SK-N-SH treated with all-trans-retinoic acid at 6 μM for 48 hours (cell line): ENCODE data around the gene MEOX1.

Experiments
- ATAC-seq: fragments of 200-7000 bp; cut with Tn5 transposase; 3 replicates; pipeline ENCODE4 v1.9.1; 2020; ENCODE audit warnings: mild to moderate bottlenecking, moderate library complexity
- ARNTL ChIP-seq: fragments of 450-650 bp; formaldehyde crosslinking; IDR thresholded peaks from 2 replicates; pipeline ENCODE4 v1.5.0; 2020; ENCODE audit warnings: low read depth, mild to moderate bottlenecking, moderate library complexity, borderline replicate concordance
- CSDC2 ChIP-seq: fragments of 250-450 bp; sonication (Bioruptor Pico); IDR thresholded peaks from 2 replicates; pipeline ENCODE4 v1.5.0; 2020; ENCODE audit warnings: mild to moderate bottlenecking, moderate library complexity
- ESRRG ChIP-seq: fragments of 250-450 bp; sonication (Bioruptor Pico); IDR thresholded peaks from 2 replicates; pipeline ENCODE4 v1.6.1; 2021; ENCODE audit warnings: mild to moderate bottlenecking
- GLIS3 ChIP-seq: fragments of 250-450 bp; sonication (Bioruptor Pico); IDR thresholded peaks from 2 replicates; pipeline ENCODE4 v1.5.0; 2020; ENCODE audit warnings: mild to moderate bottlenecking, moderate library complexity
- ISL1 ChIP-seq: fragments of 250-450 bp; sonication (Bioruptor Pico); IDR thresholded peaks from 2 replicates; pipeline ENCODE4 v2.1.2; 2022; ENCODE audit warnings: mild to moderate bottlenecking, moderate library complexity
- PPARA ChIP-seq: fragments of 250-450 bp; sonication (Bioruptor Pico); IDR thresholded peaks from 2 replicates; pipeline ENCODE4 v1.5.0; 2020; ENCODE audit warnings: mild to moderate bottlenecking, borderline replicate concordance
- RARB ChIP-seq: fragments of 250-450 bp; sonication (Bioruptor Pico); IDR thresholded peaks from 2 replicates; pipeline ENCODE4 v1.8.0; 2021; ENCODE audit warnings: mild to moderate bottlenecking, moderate library complexity
- SNAI2 ChIP-seq: fragments of 250-450 bp; sonication (Bioruptor Pico); IDR thresholded peaks from 2 replicates; pipeline ENCODE4 v1.5.0; 2020; ENCODE audit warnings: mild to moderate bottlenecking, moderate library complexity
- TOX ChIP-seq: fragments of 250-450 bp; sonication (Bioruptor Pico); IDR thresholded peaks from 2 replicates; pipeline ENCODE4 v1.8.0; 2021; ENCODE audit warnings: mild to moderate bottlenecking, moderate library complexity, borderline replicate concordance
- ZC3H10 ChIP-seq: fragments of 250-450 bp; sonication (Bioruptor Pico); IDR thresholded peaks from 2 replicates; pipeline ENCODE4 v1.5.1; 2021; ENCODE audit warnings: mild to moderate bottlenecking, moderate library complexity
- ZFP3 ChIP-seq: fragments of 250-450 bp; sonication (Bioruptor Pico); IDR thresholded peaks from 2 replicates; pipeline ENCODE4 v1.5.0; 2020; ENCODE audit warnings: mild to moderate bottlenecking, moderate library complexity
- ZFP30 ChIP-seq: fragments of 450-650 bp; formaldehyde crosslinking; IDR thresholded peaks from 2 replicates; pipeline ENCODE4 v1.5.0; 2022; ENCODE audit warnings: mild to moderate bottlenecking, moderate library complexity
- ZNF565 ChIP-seq: fragments of 450-650 bp; formaldehyde crosslinking; conservative IDR thresholded peaks from 2 replicates; pipeline ENCODE4 v1.5.0; 2020; ENCODE audit warnings: low read depth, mild to moderate bottlenecking, moderate library complexity
- ZNF8 ChIP-seq: fragments of 450-650 bp; formaldehyde crosslinking; IDR thresholded peaks from 2 replicates; pipeline ENCODE4 v1.5.0; 2020; ENCODE audit warnings: mild to moderate bottlenecking, moderate library complexity
- TF ChIP-seq, protein P1 (sequence below): fragments of 250-450 bp; sonication (Bioruptor Pico); IDR thresholded peaks from 2 replicates; pipeline ENCODE4 v1.5.0; 2020; ENCODE audit warnings: mild to moderate bottlenecking, moderate library complexity
- TF ChIP-seq, protein P2 (sequence below): fragments of 250-450 bp; sonication (Bioruptor Pico); IDR thresholded peaks from 2 replicates; pipeline ENCODE4 v1.8.0; 2020; ENCODE audit warnings: mild to moderate bottlenecking, moderate library complexity, borderline replicate concordance
- TF ChIP-seq, protein P3 (sequence below): fragments of 250-450 bp; sonication (Bioruptor Pico); IDR thresholded peaks from 2 replicates; pipeline ENCODE4 v1.5.1; 2020; ENCODE audit warnings: low read depth, mild to moderate bottlenecking, moderate library complexity
- TF ChIP-seq, protein P4 (sequence below): fragments of 250-450 bp; sonication (Bioruptor Pico); IDR thresholded peaks from 2 replicates; pipeline ENCODE4 v1.5.1; 2021; ENCODE audit warnings: mild to moderate bottlenecking, moderate library complexity

The MEOX1 gene

DNA sequence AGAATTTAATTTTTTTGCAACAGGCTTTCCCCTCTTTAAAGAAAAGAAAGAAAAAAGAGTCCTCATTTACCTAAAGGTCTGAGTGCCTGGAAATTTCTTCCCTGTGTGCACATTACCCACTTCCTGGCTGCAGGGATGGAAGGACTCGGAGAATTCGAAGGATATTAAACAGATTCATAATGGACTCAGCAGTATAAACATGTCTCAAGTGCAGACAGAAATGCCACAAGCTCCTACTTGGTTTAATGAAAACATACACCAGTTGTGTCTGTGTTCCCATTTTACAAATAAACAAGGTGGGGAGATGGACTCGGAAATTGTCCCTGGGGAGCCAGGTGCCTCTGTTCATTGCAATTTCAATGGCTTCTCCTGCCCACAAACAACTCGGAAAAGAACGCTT is 47.2 kb downstream of the MEOX1 start (continued):
- TF ChIP-seq, protein P1, sequence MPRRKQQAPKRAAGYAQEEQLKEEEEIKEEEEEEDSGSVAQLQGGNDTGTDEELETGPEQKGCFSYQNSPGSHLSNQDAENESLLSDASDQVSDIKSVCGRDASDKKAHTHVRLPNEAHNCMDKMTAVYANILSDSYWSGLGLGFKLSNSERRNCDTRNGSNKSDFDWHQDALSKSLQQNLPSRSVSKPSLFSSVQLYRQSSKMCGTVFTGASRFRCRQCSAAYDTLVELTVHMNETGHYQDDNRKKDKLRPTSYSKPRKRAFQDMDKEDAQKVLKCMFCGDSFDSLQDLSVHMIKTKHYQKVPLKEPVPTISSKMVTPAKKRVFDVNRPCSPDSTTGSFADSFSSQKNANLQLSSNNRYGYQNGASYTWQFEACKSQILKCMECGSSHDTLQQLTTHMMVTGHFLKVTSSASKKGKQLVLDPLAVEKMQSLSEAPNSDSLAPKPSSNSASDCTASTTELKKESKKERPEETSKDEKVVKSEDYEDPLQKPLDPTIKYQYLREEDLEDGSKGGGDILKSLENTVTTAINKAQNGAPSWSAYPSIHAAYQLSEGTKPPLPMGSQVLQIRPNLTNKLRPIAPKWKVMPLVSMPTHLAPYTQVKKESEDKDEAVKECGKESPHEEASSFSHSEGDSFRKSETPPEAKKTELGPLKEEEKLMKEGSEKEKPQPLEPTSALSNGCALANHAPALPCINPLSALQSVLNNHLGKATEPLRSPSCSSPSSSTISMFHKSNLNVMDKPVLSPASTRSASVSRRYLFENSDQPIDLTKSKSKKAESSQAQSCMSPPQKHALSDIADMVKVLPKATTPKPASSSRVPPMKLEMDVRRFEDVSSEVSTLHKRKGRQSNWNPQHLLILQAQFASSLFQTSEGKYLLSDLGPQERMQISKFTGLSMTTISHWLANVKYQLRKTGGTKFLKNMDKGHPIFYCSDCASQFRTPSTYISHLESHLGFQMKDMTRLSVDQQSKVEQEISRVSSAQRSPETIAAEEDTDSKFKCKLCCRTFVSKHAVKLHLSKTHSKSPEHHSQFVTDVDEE (CRISPR knock-in tag) = no peak
- TF ChIP-seq ZFP3 (CRISPR knock-in tag) = no peak
- TF ChIP-seq ARNTL (CRISPR knock-in tag) = no peak
- TF ChIP-seq ZNF8 (CRISPR knock-in tag) = no peak
- TF ChIP-seq ESRRG (CRISPR knock-in tag) = no peak
- TF ChIP-seq ZC3H10 (CRISPR knock-in tag) = no peak
- TF ChIP-seq TOX (CRISPR knock-in tag) = no peak
- no peak for TF ChIP-seq RARB (CRISPR knock-in tag)
- no peak for TF ChIP-seq SNAI2 (CRISPR knock-in tag)
- TF ChIP-seq ZFP30 (CRISPR knock-in tag) = no peak
- TF ChIP-seq, protein P2, sequence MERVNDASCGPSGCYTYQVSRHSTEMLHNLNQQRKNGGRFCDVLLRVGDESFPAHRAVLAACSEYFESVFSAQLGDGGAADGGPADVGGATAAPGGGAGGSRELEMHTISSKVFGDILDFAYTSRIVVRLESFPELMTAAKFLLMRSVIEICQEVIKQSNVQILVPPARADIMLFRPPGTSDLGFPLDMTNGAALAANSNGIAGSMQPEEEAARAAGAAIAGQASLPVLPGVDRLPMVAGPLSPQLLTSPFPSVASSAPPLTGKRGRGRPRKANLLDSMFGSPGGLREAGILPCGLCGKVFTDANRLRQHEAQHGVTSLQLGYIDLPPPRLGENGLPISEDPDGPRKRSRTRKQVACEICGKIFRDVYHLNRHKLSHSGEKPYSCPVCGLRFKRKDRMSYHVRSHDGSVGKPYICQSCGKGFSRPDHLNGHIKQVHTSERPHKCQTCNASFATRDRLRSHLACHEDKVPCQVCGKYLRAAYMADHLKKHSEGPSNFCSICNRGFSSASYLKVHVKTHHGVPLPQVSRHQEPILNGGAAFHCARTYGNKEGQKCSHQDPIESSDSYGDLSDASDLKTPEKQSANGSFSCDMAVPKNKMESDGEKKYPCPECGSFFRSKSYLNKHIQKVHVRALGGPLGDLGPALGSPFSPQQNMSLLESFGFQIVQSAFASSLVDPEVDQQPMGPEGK (CRISPR knock-in tag) = no peak

DNA sequence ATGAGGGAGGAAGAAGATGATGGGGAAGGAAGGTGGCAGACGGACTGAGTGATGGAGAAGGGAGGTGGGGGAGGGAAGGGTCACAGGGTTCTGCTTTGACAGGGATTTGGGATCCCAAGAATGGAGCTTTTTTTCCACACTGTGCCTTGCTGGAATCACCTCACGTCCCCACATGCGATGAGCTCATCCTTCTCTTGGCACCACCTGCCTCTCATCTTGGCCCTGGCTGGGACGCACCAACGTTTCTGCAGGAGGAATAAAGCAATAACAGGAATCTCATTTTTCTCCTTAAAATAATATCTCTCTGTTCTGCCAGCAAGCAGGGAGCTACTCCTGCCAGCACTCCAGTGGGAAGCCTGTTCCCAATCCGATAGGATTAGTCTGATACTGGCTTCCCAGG is 47.8 kb downstream of the MEOX1 start:
- ATAC-seq = no peak

DNA sequence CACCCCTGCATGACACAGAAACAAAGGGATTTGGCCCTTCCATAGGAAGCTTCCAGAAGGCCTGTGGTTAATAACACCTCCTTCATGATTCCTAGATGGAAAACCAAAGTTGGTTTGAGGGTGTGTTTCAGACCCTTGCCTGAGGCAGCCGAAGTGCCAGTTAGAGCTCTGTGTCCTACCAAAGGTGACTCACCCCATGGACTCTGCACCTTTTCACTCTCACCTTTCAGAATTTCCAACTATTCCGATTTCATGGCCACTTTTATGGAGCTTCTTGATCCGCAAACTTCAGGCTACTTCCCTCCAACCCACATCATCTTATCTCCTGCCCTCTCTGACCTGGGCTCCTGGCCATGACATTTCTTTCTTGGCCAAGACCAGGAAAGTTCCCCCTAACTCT is 49.2 kb downstream of the MEOX1 start:
- ATAC-seq = no peak
- TF ChIP-seq, protein P3, sequence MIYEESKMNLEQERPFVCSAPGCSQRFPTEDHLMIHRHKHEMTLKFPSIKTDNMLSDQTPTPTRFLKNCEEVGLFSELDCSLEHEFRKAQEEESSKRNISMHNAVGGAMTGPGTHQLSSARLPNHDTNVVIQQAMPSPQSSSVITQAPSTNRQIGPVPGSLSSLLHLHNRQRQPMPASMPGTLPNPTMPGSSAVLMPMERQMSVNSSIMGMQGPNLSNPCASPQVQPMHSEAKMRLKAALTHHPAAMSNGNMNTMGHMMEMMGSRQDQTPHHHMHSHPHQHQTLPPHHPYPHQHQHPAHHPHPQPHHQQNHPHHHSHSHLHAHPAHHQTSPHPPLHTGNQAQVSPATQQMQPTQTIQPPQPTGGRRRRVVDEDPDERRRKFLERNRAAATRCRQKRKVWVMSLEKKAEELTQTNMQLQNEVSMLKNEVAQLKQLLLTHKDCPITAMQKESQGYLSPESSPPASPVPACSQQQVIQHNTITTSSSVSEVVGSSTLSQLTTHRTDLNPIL (CRISPR knock-in tag) = no peak
- TF ChIP-seq, protein P1 (CRISPR knock-in tag) = no peak
- no peak for TF ChIP-seq ZFP30 (CRISPR knock-in tag)
- TF ChIP-seq ZC3H10 (CRISPR knock-in tag) = no peak
- TF ChIP-seq ISL1 (CRISPR knock-in tag) = no peak
- TF ChIP-seq ZNF565 (CRISPR knock-in tag) = no peak
- TF ChIP-seq SNAI2 (CRISPR knock-in tag) = no peak
- no peak for TF ChIP-seq CSDC2 (CRISPR knock-in tag)
- TF ChIP-seq, protein P4, sequence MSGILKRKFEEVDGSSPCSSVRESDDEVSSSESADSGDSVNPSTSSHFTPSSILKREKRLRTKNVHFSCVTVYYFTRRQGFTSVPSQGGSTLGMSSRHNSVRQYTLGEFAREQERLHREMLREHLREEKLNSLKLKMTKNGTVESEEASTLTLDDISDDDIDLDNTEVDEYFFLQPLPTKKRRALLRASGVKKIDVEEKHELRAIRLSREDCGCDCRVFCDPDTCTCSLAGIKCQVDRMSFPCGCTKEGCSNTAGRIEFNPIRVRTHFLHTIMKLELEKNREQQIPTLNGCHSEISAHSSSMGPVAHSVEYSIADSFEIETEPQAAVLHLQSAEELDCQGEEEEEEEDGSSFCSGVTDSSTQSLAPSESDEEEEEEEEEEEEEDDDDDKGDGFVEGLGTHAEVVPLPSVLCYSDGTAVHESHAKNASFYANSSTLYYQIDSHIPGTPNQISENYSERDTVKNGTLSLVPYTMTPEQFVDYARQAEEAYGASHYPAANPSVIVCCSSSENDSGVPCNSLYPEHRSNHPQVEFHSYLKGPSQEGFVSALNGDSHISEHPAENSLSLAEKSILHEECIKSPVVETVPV (CRISPR knock-in tag) = no peak
- no peak for TF ChIP-seq ZFP3 (CRISPR knock-in tag)
- TF ChIP-seq ZNF8 (CRISPR knock-in tag) = no peak

More for the DNA sequence above, 47.8 kb downstream of the MEOX1 start:
- no peak for TF ChIP-seq ZC3H10 (CRISPR knock-in tag)
- TF ChIP-seq, protein P2 (CRISPR knock-in tag) = no peak
- TF ChIP-seq PPARA (CRISPR knock-in tag) = no peak
- TF ChIP-seq, protein P3 (CRISPR knock-in tag) = no peak
- no peak for TF ChIP-seq ZFP30 (CRISPR knock-in tag)
- no peak for TF ChIP-seq TOX (CRISPR knock-in tag)
- no peak for TF ChIP-seq GLIS3 (CRISPR knock-in tag)
- TF ChIP-seq, protein P4 (CRISPR knock-in tag) = no peak
- no peak for TF ChIP-seq CSDC2 (CRISPR knock-in tag)
- TF ChIP-seq, all 23 proteins: peak for 0
